ELR (cell line): ENCODE measurements around the gene ALCAM.
A peak's percentile ranks its signal among the peaks of the same experiment; 100 is the strongest.
"Not testable (repeated sequence)": the region's sequence is repeated elsewhere in the genome, so short reads cannot be mapped to it uniquely, and the experiment has no call there.

ENCODE experiments used
- DNase-seq: peaks from one replicate; pipeline ENCODE4 v3.0.0-alpha.2; 2015; ENCODE audit warnings: low read depth

The ALCAM gene

DNA sequence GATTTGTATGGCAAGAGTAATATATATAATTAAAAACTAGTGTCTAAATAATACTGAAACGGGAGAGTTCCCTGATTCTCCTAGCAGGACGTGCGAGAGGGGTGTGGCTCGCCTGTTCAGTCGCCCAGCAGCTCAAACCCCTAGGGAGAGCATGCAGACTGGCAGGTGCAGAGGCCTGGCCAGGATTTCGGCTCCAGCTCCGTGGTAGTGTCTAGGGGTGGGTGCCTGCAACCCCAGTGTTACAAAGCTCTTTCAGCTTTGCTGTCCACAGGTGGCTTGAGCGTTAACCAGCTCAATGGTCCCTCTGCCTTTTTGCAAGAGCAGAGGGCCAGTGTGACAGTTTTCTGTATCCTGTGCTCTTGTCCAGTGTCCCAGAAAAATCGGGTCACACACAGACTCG, 226.6 kb downstream of the ALCAM start:
- DNase-seq: no peak

DNA sequence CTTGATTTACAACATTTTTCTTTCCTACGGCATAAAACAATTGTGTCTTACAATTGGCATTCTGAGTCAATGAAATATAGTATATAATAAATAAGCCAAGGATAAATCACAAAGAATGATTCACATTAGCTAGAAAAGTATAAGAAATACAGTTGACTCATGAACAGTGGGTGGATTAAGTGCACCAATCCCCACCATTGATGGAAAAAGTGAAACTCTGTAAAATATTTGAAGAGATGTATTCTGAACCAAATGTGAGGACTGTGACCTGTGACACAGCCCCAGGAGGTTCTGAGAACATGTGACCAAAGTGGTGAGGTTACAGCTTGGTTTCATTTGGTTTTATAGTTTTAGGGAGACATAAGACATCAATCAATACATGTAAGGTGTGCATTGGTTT, 227.5 kb downstream of the ALCAM start:
- peak; percentile 81 for DNase-seq

DNA sequence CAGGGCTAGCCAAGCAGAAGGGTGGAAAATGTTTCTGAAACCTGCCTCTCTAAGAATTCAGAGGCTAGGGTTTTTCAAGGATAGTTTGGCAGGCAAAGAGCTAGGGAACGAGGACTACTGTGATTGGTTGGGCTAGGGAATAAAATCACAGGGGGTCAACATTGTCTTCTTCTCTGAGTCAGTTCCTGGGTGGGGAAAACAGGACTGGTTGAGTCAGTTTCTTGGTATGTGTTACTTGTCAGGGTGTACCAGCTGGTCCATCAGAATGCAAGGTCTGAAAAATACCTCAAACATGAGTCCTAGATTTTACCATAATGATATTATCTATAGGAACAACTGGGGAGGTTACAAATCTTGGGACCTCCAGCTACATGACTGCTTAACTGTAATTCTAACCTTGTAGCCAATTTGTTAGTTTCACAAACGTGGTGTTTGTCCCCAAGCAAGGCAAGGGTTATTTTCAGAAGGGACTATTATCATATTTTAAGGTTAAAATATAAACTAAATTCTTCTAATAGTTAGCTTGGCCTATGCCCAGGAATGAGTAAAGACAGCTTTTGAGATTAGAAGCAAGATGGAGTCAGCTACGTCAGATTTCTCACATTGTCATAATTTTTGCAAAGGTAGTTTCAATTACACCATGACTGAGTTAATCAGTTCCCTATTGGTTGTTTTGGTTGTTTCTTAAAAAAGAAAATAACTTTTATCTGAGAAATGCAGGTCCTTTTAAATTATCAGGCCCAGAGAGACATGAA, 231.5 kb downstream of the ALCAM start:
- peak; percentile 98 for DNase-seq

DNA sequence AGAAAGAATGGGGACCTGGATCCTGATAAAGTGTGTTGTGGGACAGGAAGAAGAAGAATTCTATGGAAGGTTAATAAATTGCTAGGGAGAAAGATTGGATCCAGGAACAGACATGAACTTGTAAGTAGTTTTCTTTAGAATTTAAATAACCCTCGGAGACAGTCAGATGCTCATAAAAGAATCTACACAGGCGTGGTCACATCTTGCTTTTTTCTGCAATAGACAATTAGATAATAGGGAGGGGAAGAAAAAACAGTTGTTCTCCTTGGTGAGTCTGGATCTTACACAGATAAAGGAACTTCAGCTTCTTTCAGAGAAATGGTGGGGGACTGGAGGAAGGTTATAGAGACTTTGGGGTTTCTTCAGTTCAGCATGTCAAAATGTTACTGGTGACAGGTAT, 232.6 kb downstream of the ALCAM start:
- no peak for DNase-seq

DNA sequence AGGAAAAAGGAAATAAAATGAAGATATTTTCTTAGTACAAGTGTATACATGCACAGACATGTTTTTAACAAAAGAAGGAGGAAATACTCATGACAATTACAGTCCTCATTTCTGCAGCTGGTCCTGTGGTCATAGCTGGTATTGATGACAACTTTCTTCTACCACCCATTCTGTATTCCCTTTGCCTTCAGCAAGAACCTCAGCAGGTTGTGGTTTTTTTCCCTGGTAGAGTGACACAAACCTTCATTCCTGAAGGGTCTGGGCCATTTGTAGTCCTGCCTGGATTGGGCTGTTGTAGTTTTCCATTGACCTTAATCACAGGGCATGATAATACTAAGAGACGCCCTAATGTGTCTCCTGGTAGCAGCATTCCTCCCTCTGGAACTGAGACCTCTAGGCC, 235.0 kb downstream of the ALCAM start:
- not testable (repeated sequence) for DNase-seq

DNA sequence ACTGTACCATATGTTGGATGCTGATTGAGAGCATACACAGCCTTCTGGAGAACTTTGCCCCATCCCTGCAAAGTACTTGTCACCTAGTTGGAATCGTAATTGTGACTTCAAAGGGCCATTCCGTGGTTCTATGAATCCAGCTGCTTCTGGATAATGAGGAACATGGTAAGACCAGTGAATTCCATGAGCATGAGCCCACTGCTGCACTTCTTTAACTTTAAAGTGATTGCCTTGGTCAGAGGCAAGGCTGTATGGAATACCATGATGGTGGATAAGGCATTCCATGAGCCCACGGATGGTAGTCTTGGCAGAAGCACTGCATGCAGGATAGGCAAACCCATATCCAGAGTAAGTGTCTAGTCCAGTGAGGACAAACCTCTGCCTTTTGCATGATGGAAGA, 235.6 kb downstream of the ALCAM start:
- not testable (repeated sequence) for DNase-seq

DNA sequence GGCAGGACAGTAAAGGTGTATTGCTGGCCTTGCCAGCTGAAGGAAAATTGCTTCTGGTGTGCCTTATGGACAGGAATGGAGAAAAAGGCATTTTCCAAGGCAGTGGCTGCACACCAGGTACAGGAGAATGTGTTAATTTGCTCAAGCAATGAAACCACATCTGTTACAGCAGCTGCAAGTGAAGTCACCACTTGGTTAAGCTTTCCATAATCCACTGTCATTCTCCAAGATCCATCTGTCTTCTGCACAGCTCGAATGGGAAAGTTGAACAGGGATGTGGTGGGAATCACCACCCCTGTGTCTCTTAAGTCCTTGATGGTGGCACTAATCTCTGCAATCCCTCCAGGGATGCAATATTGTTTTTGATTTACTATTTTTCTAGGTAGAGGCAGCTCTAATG, 236.8 kb downstream of the ALCAM start:
- not testable (repeated sequence) for DNase-seq

DNA sequence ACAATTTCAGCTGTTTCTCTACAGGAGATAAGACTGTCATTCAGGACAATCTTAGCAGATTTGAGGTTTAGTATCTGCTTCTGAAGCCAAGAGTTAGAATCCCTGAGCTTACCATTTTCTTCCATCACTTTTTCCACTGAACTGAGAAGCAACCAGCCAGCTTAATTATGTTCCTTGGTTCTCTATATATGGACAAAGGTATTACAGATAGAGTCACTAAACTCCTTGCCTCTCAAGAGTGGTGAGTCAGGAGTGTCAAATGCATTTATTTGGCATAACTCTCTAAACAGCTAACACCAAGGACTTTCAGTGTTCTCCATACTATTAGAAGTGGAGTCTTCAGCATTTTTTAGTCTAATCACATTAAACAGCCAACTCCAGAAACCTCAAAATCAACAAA, 239.3 kb downstream of the ALCAM start:
- DNase-seq: peak; percentile 45

DNA sequence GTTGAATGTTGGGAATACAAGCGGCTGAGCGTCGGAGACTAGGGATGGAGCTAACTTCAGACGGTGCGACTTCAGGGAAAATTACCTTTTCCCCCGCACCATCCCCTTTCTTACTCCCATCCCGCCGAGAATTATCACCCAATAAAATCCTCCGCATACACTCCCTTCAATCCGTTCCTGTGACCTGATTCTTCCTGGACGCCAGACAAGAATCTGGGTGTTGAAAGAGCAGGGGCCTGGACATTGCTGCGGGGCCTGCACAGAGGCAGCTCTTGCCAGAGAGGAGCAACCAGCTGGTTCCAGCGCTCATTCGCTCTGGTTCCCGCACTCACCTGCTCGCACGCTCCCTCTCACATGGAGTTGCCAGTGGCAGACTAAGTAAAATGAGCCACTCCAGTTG, 241.9 kb downstream of the ALCAM start:
- no peak for DNase-seq

DNA sequence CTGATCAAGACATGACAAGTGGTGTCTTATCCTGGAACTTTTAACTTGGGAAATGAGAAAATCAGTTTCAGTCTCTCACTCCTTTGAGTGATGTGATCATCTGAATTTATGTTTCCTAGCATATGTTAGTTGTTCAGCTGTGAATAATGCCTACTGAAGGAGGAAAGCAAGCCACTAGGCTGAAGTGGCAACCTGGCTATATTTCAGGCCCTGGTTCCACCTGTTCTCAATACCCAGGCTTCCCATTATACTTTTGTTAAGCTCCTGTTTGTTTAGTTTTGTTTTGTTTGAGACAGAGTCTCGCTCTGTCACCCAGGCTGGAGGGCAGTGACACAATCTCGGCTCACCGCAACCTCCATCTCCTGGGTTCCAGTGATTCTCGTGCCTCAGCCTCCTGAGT, 243.8 kb downstream of the ALCAM start:
- no peak for DNase-seq

DNA sequence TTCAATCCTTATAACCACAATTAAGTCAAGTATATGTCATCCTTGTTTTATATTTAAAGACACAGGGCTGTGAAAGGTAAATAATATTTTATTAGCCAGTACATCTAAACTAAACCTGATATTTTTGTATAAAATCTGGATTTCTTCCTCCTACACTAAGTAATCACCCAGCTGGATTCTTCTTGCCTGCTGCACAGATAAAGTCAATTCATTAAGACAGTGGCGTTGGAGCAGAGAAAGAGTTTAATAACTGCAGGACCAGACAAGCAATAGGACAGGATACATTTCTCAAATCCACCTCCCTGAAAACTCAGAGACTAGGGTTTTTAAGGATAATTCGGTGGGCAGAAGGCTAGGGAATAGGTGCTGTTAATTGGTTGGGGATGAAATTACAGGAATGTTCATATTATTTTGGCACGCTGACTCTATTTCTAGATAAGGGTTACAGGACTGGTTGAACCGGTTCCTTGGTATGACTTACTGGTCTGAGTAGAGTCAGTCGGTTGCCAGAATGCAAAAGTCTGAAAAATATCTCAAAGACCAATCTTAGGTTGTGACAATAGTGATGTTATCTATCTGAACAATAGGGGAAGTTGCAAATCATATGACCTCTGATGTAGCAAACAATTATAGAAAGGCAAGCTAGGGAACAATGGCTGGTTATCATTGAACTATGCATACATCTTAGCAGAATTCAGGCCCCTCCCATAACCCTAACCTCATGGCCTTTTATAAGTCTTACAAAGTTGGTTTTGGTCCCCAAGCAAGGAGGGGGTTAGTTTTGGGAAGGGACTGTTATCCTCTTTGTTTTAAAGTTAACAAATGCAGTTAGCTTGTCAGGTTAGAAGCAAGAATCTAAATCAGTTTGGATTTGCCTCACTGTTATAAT, 244.8 kb downstream of the ALCAM start:
- DNase-seq: no peak

DNA sequence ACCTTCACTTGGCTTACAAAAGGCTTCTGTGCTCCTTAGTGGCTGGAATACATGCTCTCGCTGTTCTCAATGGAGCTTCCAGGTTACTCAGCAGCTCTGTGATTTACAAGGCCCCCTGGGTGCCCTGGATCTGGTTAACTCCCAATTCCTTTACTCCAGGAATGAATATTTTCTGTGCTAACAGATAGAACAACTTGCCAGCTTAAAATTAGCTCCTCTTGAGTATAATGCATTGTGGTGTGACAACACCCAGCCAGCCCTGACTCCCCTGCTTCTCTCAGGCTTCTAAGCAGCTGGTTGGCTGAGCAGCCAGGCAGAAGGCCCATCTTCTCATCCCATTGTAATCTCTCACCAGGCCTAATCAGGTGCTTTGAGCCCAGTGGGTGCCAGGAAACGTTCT, 246.4 kb downstream of the ALCAM start:
- DNase-seq: no peak

DNA sequence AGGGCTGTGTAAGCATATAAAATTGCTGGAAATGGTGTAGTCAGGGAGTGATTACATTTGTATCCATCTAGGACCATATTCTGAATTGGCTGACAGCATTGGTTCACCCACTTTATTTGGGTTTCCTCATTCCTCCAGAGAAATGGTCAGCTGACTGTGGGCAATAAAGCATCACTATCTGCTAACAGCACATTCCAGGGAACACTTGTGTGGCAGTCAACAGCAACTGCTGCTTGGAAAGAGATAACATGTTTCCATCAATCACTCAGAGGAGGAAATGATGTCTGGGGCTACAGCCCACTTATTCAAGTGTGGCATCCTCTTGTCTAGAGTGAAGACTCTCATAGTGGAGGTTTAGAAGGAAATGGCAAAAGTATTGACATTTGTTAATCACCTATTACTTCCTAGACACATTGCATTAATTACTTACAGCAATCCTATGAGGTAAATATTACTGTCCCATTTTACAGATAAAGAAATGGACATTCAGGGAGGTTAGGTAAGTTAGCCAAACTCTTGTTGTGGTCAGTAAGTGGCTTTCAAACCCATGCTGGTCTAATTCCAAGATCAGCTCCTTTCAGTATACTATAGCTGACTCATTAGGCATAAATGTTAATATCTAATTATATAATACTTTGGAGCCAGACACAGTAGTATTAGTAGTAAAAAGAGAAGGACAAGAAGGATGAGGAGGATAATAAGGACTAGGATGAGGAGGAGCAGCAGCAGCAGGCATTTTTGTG, 247.8 kb downstream of the ALCAM start:
- no peak for DNase-seq

DNA sequence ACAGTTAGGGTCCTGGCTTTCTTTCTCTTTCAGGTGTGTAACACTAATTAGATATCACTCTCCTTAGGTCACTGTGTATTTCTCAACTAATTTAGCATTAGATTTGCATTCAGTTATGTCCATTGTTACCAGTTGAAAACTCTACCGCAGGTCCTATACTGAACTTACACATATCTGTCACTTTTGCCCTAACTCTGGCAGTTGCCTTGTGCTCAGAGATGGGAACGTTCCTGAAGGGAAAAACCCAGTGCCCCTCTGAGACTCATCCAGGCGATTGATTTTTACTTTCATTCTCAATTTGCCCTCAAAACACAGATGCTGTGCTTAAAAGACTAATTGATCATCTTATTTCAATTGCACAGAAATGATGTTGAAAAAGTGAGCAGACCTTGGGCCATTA, 249.1 kb downstream of the ALCAM start:
- DNase-seq: no peak

DNA sequence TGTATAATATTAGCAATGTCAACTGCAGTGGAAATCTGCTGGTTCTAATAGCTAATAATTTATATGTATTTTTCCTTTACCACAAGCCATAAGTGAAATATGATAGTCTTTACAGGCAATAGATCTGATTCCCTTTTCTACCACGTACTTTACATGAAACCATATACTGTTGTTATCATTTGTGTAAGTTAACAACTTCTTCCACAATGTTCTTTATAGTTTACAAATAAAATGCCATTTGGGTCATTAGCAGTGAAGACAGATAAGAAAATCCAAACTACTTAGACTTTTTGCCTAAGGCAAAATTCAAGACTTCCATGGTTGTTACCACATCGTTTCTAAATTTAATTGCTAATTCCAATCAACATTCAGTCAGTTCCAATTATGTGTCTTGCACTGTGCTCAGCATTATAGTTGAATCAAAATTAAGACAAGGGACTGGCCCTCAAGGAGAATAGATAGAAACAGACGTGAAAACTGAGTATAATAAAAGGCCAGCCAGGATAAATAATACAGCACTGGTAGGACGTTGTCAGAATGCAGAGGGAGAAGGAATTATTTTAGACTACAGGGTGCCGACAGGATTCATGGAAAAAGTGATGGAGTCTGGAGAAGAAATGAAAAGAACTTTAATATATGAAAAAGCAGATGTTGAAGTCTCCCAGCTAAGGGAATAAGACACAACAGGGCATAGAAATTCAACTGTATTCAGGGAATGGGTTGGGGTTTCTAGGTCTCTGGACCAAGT, 249.8 kb downstream of the ALCAM start:
- no peak for DNase-seq

DNA sequence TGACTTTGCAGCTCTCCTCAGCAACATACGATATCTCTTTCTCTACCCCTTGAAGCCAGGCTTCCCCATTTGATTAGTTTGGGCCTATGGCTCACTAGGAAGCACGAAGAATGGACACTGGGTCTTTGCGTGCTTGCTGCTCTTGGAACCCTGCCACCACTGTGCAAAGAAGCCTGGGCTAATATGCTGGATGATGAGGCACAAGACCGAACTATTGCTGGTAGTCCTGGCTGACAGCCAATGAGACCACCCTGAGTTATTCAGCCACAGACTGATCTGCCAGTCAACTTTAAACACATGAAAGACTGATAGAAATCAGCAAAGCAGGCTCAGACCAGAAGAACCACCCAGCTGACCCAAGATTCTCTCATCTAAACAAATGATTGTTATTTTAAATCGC, 251.8 kb downstream of the ALCAM start:
- DNase-seq: no peak

DNA sequence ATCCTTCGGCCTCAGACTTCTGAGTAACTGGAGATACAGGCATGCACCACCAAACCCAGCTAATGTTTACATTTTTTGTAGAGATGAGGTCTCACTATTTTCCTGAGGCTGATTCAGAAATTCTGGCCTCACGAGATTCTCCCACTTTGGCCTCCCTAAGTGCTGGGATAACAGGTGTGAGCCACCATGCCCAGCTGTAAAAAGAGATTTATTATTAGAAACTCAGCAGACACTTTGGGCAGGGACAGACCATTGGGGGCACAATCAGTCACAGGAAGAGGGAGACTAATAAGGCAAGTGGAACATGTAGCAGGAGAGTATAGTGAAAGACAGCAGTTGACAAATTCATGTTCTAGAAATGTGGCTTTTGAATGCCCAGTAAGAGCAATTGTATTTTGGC, 252.9 kb downstream of the ALCAM start:
- no peak for DNase-seq

DNA sequence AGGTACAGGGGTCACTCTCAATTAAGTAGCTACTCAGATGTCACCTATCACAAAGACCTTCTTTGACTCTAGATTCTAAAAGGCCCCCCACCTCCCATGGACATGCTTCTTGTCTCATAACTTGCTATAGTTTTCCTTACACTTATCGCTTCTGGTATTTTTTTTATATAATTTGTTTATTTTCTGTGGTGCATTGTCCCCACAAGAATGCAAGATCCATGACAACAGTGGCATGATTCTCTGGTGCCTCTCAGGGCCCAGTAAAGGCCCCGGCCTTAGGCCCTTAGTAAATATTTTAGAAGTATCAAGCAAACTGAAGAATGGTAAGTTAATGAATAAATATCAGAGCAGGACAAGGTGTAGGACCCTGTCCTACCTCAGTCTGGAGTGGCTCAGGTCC, 253.5 kb downstream of the ALCAM start:
- DNase-seq: no peak

DNA sequence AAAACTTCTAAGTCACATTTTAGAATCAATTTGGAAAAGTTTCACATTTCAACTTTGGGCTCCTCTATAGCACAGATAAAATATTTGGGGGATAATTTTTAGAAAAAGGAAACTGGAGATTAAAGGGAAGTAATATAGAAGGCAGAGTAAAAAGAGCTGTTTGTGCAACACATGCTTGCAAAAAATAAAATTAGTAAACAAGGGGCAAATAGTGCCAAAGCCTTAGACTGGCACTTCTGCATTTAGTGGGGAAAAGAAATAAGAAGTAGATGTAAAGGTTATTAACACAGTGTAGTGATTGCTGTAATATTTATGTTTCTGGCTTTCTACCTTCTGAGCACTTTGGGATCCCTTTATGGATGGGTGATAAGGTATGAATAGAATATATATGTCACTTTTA, 255.5 kb downstream of the ALCAM start:
- DNase-seq: no peak
